NCI-H446 (cell line): Measurements from ENCODE around the gene SSC5D.
A peak's percentile ranks its signal among the peaks of the same experiment; 100 is the strongest.
"Not testable (repeated sequence)": the region's sequence is repeated elsewhere in the genome, so short reads cannot be mapped to it uniquely, and the experiment has no call there.

Experiments
- DNase-seq, 2 experiments: peaks; one replicate each; lab custom pipeline; 2025; lab: John Stamatoyannopoulos, UW

Gene SSC5D

GRCh38 chr19:55486971-55487923, 989 bp upstream of the SSC5D start:
- peak; percentile 54 to 75 for DNase-seq

- DNase-seq: no peak
These were observed 912 bp downstream of the SSC5D start for GRCh38 chr19:55488986-55489710.

GRCh38 chr19:55489711-55490477, 1.7 kb downstream of the SSC5D start:
- DNase-seq: no peak

GRCh38 chr19:55490478-55491432, 2.5 kb downstream of the SSC5D start:
- no peak for DNase-seq

- DNase-seq: no peak
These were observed 3.5 kb downstream of the SSC5D start for GRCh38 chr19:55491546-55492360.

GRCh38 chr19:55492362-55492944, 4.2 kb downstream of the SSC5D start:
- DNase-seq: no peak

- DNase-seq: no peak
These were observed 4.9 kb downstream of the SSC5D start for GRCh38 chr19:55493052-55493644.

GRCh38 chr19:55493645-55494171, 5.5 kb downstream of the SSC5D start:
- no peak for DNase-seq

- DNase-seq: no peak
These were observed 6.0 kb downstream of the SSC5D start for GRCh38 chr19:55494172-55494761.

- DNase-seq: no peak
These were observed 7.6 kb downstream of the SSC5D start for GRCh38 chr19:55495646-55496349.

GRCh38 chr19:55496820-55497219, 8.6 kb downstream of the SSC5D start:
- DNase-seq: not testable (repeated sequence)

GRCh38 chr19:55497763-55498162, 9.5 kb downstream of the SSC5D start:
- DNase-seq: no peak

- no peak for DNase-seq
These were observed 10.1 kb downstream of the SSC5D start for GRCh38 chr19:55498246-55498840.

- no peak for DNase-seq
These were observed 12.2 kb downstream of the SSC5D start for GRCh38 chr19:55500368-55500952.

- DNase-seq: no peak
These were observed 14.1 kb downstream of the SSC5D start for GRCh38 chr19:55502197-55502952.

- no peak for DNase-seq
These were observed 14.9 kb downstream of the SSC5D start for GRCh38 chr19:55503157-55503501.
